Mucosa of descending colon (tissue), 3 donors: ENCODE results near the gene NUMBL. TPM values are rescaled to one million over a fixed set of nuclear protein-coding genes. Genes with fewer than 3 reads are reported as not detected.

ENCODE experiments used
- ATAC-seq: fragments of 200-7000 bp; cut with Tn5 transposase; one replicate; pipeline ENCODE4 v1.9.1; 2020; ENCODE audit warnings: mild to moderate bottlenecking, moderate library complexity
- DNase-seq, 3 donors: peaks; one replicate each; pipeline ENCODE4 v3.0.0-alpha.2; 2020
- H3K36me3 ChIP-seq: fragments of 200-600 bp; one replicate; pipeline ENCODE4 v1.8.0; 2021; ENCODE audit warnings: low read depth, mild to moderate bottlenecking
- H3K4me1 ChIP-seq: fragments of 200-600 bp; one replicate; pipeline ENCODE4 v1.8.0; 2021; ENCODE audit warnings: low read depth, mild to moderate bottlenecking
- H3K4me3 ChIP-seq: fragments of 200-600 bp; one replicate; pipeline ENCODE4 v1.8.0; 2021; ENCODE audit warnings: mild to moderate bottlenecking
- H3K9me3 ChIP-seq: fragments of 200-600 bp; one replicate; pipeline ENCODE4 v1.8.0; 2021; ENCODE audit warnings: mild to moderate bottlenecking
- CTCF ChIP-seq: fragments of 200-600 bp; IDR thresholded peaks from one replicate; pipeline ENCODE4 v1.8.0; 2022; ENCODE audit warnings: antibody characterized with exemption, mild to moderate bottlenecking
- intact Hi-C, 2 donors: fragments of 100-400 bp; cut with DNase I in 1 of 2; cut with micrococcal nuclease in 1 of 2; formaldehyde crosslinking; loops; one replicate each; pipeline versions ENCODE4 v1.11.0 to v1.11.1; 2022; cut with DNase I, micrococcal nuclease
- total RNA-seq, 3 donors: library from RNA; stranded (reverse); fragmentation: NEBNext Ultra II Directional in 2 of 3; extraction: Animal tissue kit (Norgen Biotek cat#: 25700) in 2 of 3; gene quantifications; one replicate each; pipeline versions ENCODE4 v1.2.1 to v1.2.4, GENCODE V29; 2021 to 2023
- donor health status: DM: no; HTN: no; CAD: no; lungs with moderate emphysema.
- donor health status: DM: no; HTN: no; CAD: no.
- donor health status: DM: no; HTN: yes; CAD: no.

The NUMBL gene
- total RNA-seq, 3 donors from 2014 or later = 10.2 to 39.7 (median 16.9) TPM

DNA sequence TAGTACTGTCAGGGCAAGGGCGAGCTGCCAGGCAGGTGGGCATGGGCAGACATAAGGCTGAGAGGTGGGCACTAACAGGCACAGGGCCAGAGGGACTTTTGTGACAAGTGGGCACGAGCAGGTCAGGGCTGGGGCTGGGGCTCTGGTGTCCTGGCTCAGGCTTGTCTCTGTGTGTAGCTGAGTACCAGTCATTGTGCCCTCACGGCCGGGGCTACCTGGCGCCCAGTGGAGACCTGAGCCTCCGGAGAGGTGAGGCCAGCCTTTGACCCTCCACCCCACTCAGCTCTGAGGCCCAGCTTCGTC lies 67.7 kb downstream of the NUMBL start:
- ATAC-seq (no peak), DNase-seq (no peak)
- Histone ChIP-seq H3K4me1 (no peaks in the 10 kb centered on the region), H3K9me3 (no peaks in the 10 kb centered on the region), H3K36me3 (peaks cover 4% of the 10 kb centered on the region), H3K4me3 (no peak overlapping the region)
- intact Hi-C loops = no loop called here
- no peak for TF ChIP-seq CTCF

- Histone ChIP-seq H3K4me1 (no peaks in the 10 kb centered on the region), H3K4me3 (no peak overlapping the region), H3K9me3 (no peaks in the 10 kb centered on the region), H3K36me3 (peaks cover 4% of the 10 kb centered on the region)
- no peak for ATAC-seq
- DNase-seq = no peak
- no peak for TF ChIP-seq CTCF
- intact Hi-C loops = no loop called here
Measured at GRCh38 chr19:40621966-40622772, 68.3 kb downstream of the NUMBL start.

- no peak overlapping the region for H3K4me3 ChIP-seq
- H3K9me3 ChIP-seq = no peaks in the 10 kb centered on the region
- intact Hi-C loops = no loop called here
- peaks cover 4% of the 10 kb centered on the region for H3K36me3 ChIP-seq
- DNase-seq (no peak), ATAC-seq (no peak)
- no peak for TF ChIP-seq CTCF
- H3K4me1 ChIP-seq = no peaks in the 10 kb centered on the region
Measured at GRCh38 chr19:40621283-40621682, 69.2 kb downstream of the NUMBL start.

GRCh38 chr19:40620161-40620485 lies 70.3 kb downstream of the NUMBL start:
- H3K9me3 ChIP-seq = no peaks in the 10 kb centered on the region
- intact Hi-C loops = no loop called here
- no peak for TF ChIP-seq CTCF
- no peaks in the 10 kb centered on the region for H3K4me1 ChIP-seq
- H3K36me3 ChIP-seq = peaks cover 4% of the 10 kb centered on the region
- no peak for ATAC-seq
- no peak overlapping the region for H3K4me3 ChIP-seq
- DNase-seq = no peak

DNA sequence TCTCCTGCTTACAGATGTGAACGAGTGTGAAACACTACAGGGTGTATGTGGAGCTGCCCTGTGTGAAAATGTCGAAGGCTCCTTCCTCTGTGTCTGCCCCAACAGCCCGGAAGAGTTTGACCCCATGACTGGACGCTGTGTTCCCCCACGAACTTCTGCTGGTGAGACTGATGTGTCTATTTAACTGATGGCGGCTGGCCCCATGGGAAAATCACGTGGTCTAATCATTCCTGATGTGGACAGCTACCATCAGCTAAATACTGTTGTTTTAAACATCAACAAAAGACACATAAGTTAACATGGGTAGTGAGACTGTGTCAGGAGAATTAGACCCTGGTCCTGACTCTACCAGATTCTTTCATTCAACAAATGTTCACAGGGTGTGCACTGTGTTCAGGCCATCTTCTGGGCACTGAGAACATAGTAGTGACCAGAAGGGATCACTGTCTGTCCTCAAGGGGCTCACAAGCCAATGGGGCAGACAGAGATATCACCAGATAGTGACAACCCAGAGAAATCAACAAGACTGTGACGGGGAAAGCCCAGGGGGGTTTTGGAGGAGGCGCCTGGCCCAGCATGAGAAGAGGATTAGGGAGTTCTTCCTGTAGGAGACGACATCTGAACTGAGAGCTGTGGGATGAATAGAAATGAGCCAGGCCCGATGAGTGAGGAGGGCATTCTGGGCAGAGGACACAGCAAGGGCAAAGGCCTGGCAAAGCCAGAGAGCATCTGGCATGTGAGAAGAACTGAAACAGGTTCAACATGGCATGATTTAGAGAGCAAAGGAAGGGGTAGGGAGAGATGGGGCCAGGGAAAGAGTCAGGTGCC lies 70.9 kb downstream of the NUMBL start:
- Histone ChIP-seq H3K4me1 (peaks cover 2% of the 10 kb centered on the region), H3K36me3 (peaks cover 4% of the 10 kb centered on the region), H3K9me3 (no peaks in the 10 kb centered on the region), H3K4me3 (no peak overlapping the region)
- intact Hi-C loops = no loop called here
- no peak for TF ChIP-seq CTCF
- DNase-seq = no peak
- ATAC-seq = no peak
